ENCODE measurements around the gene AUTS2.

DNA sequence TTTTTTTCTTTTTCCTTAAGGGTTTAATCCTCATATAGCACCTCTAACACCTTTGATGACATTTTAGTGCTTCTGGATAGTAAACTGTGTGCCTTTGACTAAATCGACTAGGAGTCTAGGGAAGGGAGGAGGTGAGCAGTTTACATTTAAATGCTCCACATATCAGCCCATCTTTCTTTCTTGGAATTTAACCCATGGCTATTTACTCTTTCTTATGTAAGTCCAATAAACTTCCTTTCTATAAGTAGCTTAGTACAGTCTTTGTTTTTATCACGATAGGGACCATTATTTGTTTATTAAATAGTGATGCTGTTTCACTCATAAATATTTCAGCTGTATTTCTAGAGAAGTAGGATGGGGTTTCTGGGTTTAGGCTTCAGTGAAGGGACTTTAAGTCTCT is 669.9 kb downstream of the AUTS2 start:
- TF ChIP-seq, protein P1, sequence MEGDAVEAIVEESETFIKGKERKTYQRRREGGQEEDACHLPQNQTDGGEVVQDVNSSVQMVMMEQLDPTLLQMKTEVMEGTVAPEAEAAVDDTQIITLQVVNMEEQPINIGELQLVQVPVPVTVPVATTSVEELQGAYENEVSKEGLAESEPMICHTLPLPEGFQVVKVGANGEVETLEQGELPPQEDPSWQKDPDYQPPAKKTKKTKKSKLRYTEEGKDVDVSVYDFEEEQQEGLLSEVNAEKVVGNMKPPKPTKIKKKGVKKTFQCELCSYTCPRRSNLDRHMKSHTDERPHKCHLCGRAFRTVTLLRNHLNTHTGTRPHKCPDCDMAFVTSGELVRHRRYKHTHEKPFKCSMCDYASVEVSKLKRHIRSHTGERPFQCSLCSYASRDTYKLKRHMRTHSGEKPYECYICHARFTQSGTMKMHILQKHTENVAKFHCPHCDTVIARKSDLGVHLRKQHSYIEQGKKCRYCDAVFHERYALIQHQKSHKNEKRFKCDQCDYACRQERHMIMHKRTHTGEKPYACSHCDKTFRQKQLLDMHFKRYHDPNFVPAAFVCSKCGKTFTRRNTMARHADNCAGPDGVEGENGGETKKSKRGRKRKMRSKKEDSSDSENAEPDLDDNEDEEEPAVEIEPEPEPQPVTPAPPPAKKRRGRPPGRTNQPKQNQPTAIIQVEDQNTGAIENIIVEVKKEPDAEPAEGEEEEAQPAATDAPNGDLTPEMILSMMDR (IDR thresholded peaks at IDR 0.05 in 2 of 3, conservative IDR thresholded peaks at IDR 0.05 in 1 of 3; ENCODE audit: control insufficient read depth in 2 of 3, extremely low read depth in 1 of 3, insufficient read depth in 1 of 3, low read depth in 3 of 3, low read length in 3 of 3): no peak
- TF ChIP-seq POLR2AphosphoS5 (IDR thresholded peaks at IDR 0.05; ENCODE audit: low read length) (no peak), NBN (IDR thresholded peaks at IDR 0.05) (no peak), NFYA (IDR thresholded peaks at IDR 0.05; ENCODE audit: borderline replicate concordance, low read depth, low read length) (no peak), RAD51 (IDR thresholded peaks at IDR 0.05) (no peak), TCF3 (IDR thresholded peaks at IDR 0.05; ENCODE audit: borderline replicate concordance, insufficient read depth, low read depth, low read length) (no peak), BRCA1 (IDR thresholded peaks at IDR 0.05; ENCODE audit: low read depth, low read length) (no peak), SIN3A (IDR thresholded peaks at IDR 0.05; ENCODE audit: low read depth, low read length) (no peak), CHD2 (IDR thresholded peaks at IDR 0.05; ENCODE audit: borderline replicate concordance, low read depth, low read length) (no peak)
- TF ChIP-seq, protein P2, sequence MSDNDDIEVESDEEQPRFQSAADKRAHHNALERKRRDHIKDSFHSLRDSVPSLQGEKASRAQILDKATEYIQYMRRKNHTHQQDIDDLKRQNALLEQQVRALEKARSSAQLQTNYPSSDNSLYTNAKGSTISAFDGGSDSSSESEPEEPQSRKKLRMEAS (IDR thresholded peaks at IDR 0.05; ENCODE audit: low read depth, low read length): no peak

Measured in GM12878 (cell line).